Endometrial microvascular endothelial cells (primary cell): ENCODE measurements around the gene DYNC1I1. TPM values are rescaled to one million over a fixed set of nuclear protein-coding genes. Genes with fewer than 3 reads are reported as not detected.

Experiments used
- in situ Hi-C: cut with HindIII; loops from 2 replicates; pipeline ENCODE4 v1.10.0; 2017; ENCODE audit warnings: low sequenced_read_pairs, low pct_unique_long_range_greater_than_20kb; ENCODE audit errors: inconsistent ontology term
- total RNA-seq: library from RNA; depleted of rRNA; stranded (reverse); fragments of >200 nt; gene quantifications from one replicate; pipeline ENCODE4 v1.2.3, GENCODE V29; 2015; ENCODE audit errors: inconsistent ontology term

The DYNC1I1 gene
- total RNA-seq, 1 donor from 2014 or later, result 0.28 TPM

- in situ Hi-C loops, result no loop called here
Observed at GRCh38 chr7:95784796-95785195, 12.4 kb downstream of the DYNC1I1 start.

- in situ Hi-C loops, result no loop called here
Observed at GRCh38 chr7:95788258-95788657, 15.9 kb downstream of the DYNC1I1 start.

GRCh38 chr7:95788884-95789283 lies 16.5 kb downstream of the DYNC1I1 start:
- in situ Hi-C loops, result no loop called here

GRCh38 chr7:95793658-95794057 lies 21.3 kb downstream of the DYNC1I1 start:
- in situ Hi-C loops, result no loop called here

GRCh38 chr7:95794917-95795515 lies 22.7 kb downstream of the DYNC1I1 start:
- in situ Hi-C loops, result no loop called here

GRCh38 chr7:95796617-95797016 lies 24.3 kb downstream of the DYNC1I1 start:
- in situ Hi-C loops, result no loop called here

DNA sequence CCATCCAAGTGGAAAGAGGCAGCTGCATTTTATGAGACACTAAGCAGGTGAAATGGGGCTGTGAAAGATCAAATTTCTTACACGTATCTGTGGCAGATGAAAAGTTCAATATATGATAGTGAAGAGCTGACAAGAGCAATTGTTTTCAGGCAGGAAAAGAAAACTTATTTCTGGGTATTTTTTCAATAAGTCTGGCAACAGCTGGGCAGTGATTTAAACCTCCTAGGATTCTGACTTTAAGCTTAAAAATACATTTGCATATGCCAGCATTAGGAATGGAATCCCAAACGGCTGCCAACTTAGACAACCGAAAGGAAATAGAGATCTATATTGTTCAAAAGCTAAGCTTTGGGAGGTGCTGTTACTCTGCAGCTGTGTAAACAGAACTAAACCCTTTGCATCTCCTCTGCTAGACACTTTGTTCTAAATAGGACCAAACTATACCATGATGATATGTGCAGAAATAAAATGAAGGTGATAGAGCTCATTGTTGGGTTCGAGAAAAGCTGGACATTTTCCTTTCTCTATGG lies 26.1 kb downstream of the DYNC1I1 start:
- in situ Hi-C loops, result no loop called here

DNA sequence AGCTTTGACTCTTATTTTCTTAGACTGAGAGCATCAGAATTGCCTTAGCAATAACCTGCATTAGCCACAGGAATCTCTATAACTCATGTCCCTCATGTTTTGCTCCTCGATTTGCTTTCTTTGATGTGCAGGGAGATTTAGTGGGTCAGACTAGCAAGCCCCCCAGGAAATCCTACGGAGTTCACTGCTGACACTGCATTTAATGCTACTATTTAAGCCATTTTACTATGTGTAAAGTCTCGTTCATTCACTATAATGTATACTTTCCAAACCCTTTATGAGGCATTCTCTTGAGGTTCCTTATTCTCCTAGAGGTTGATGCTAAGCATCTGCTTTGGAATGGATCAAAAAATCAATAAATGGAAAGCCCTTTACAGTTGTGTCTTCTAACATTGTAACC lies 28.4 kb downstream of the DYNC1I1 start:
- in situ Hi-C loops, result no loop called here

DNA sequence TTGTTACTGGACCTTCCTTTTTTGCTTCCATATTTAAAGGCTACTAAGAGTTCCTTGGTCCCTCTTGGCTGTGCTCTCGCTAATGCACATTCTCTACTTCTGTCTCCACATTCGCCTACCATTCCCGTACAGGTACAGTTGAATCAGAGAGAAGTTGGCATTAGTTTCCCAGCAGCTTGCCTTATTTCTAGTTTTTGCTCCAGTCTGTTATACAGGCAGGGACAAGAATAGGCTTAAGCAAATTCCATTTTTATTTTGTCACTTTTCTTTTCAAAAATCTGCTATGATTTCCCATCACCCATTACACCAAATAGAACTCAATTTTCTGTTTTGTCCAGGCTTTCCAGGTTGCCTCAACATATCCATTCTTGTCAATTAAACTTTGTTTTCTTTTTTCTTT lies 29.9 kb downstream of the DYNC1I1 start:
- in situ Hi-C loops, result no loop called here

GRCh38 chr7:95804052-95804451 lies 31.7 kb downstream of the DYNC1I1 start:
- in situ Hi-C loops, result no loop called here

- in situ Hi-C loops, result no loop called here
Observed at GRCh38 chr7:95805909-95806308, 33.6 kb downstream of the DYNC1I1 start.

GRCh38 chr7:95808396-95808795 lies 36.0 kb downstream of the DYNC1I1 start:
- in situ Hi-C loops, result no loop called here

DNA sequence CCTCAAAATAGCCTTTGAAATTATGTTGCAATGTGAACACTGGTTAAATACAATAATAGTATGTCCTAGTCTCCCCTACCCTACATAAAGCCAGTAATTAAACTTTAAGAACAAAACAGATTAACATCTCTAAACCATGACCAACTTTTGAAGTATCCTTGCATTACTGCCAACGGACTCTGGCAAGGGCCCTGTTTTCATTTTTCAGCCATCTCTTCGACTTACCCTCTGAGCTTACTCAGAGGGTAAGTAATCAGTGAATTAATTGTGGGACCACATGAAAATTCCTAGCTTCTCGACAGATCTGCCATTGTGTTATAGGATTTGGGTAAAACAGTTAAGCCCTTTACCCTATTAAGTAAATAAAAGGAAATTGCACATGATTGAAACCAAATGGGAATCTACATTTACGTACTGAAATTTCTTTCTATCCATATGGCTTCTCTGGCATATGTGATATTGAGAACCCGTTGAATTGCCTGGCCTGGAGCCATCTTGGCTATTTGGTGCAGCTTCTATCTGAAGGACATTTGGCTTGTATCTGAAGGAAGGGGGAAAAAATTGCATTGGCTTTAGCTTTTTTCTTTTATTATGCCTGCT lies 39.6 kb downstream of the DYNC1I1 start:
- in situ Hi-C loops, result no loop called here

DNA sequence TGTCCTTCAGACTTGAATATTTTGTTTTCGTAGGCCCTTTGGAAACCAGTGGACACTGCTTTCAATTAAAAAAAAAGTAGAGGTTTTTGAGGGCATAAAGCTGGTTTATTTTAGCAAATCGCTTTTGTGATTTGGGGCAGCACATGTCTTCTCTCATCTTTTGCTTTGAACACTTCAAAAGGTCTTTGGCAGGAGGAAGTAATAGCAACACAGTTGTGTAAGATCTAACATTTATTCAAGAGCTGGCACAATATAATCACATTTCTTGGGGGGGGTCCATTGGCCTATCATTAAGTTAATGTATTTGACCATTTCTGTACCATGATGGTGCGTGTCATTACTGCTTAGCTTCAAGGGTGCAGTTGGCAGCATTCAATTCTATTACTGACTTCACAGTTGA lies 42.4 kb downstream of the DYNC1I1 start:
- in situ Hi-C loops, result no loop called here

GRCh38 chr7:95817866-95818640 lies 45.7 kb downstream of the DYNC1I1 start:
- in situ Hi-C loops, result no loop called here

GRCh38 chr7:95820778-95821177 lies 48.4 kb downstream of the DYNC1I1 start:
- in situ Hi-C loops, result no loop called here

DNA sequence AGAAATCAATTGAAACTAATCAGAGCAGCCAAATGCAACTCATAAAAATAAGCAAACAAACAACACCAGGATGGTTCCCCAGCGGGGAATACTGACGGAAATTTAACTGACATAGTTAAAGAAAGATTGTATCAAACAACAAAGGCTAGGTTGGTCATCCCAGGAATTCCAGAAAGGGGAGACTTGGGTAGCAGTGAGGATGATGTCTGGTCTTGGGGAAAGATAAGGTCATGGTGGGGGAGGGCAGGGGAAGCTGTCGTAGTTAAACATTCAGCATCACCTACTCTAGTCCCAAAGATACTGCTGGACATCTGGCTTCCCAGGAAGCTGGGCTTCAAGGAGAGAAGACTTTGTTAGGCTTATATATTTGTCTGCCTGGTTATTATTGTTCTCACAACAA lies 50.4 kb downstream of the DYNC1I1 start:
- in situ Hi-C loops, result no loop called here

- in situ Hi-C loops, result no loop called here
Observed at GRCh38 chr7:95824616-95825015, 52.3 kb downstream of the DYNC1I1 start.

DNA sequence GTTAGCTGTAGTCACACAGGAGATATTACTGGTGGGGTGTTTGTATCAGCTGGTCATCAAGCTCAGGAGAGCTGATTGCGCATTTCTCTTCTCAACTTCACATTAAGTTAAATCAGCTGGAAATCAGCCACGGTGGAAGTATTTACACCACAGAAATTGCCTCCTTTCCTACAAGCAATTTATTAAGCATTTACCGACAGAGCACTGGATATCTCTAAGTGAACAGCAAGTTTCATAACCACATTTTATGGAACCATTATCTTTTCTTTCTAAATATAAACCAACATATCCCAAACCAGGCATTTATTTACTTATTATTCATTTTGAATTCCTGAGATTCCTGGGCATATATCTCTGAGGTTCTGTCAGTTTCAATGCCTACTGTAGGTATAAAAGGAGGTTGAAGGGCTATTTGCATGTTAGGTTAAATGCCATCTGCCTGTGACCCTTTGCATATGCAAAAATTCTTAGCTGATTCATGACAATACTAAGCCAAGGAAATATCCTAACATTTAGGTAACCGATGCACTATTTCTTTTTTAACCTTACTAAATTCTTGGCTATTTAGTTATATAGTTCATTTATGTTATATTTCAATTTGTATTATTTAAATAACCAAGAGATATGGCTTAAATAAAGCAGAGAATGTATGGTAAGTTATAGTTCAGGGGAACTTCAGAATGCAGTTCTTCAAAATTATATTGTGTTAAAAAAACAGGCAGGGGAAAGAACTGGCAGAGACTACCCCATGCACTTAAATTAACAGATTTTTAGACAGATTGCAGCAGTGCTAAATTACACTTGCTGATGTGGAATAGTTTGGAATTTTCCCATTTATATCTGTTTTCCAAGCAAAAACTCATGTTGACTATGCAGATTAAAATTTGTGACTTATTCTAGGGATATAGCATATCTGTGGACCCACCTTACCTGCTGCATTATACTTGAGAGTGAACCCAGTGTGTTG lies 56.8 kb downstream of the DYNC1I1 start:
- in situ Hi-C loops, result no loop called here
